ENCODE measurements around the gene WEE2. TPM values are rescaled to one million over a fixed set of nuclear protein-coding genes. Genes with fewer than 3 reads are reported as not detected.

The WEE2 gene
- polyA plus RNA-seq, 1 donor from 2014 or later: 0.63 TPM

GRCh38 chr7:141699860-141700259 lies 8.3 kb upstream of the WEE2 start:
- H3K79me2 ChIP-seq (replicated peaks; ENCODE audit: insufficient read depth, low read length): peaks cover 37% of the 10 kb centered on the region
- H3K9ac ChIP-seq (ENCODE audit: low read length): no peak overlapping the region
- peak overlapping the region; percentile 69 for H3K4me3 ChIP-seq (ENCODE audit: low read length)
- H3K27me3 ChIP-seq (ENCODE audit: insufficient read depth, low read depth, low read length): no peaks in the 10 kb centered on the region
- TF ChIP-seq CTCF (IDR thresholded peaks at IDR 0.05; ENCODE audit: poor library complexity, severe bottlenecking) (no peak), RAD21 (conservative IDR thresholded peaks at IDR 0.05) (no peak), SMC3 (conservative IDR thresholded peaks at IDR 0.05; ENCODE audit: poor library complexity) (no peak), REST (IDR thresholded peaks at IDR 0.05; ENCODE audit: borderline replicate concordance) (no peak), TAF1 (IDR thresholded peaks at IDR 0.05; ENCODE audit: low read depth) (no peak), POLR2AphosphoS5 (IDR thresholded peaks at IDR 0.05) (no peak), EZH2 (IDR thresholded peaks at IDR 0.05; ENCODE audit: borderline replicate concordance, insufficient read depth, low read length, poor library complexity, severe bottlenecking) (no peak)
- no peak overlapping the region for H3K27ac ChIP-seq (ENCODE audit: low read length)
- H4K20me1 ChIP-seq (ENCODE audit: insufficient read depth): no peaks in the 10 kb centered on the region
- no peak overlapping the region for H2AFZ ChIP-seq (ENCODE audit: low read depth, low read length)
- no peaks in the 10 kb centered on the region for H3K9me2 ChIP-seq (ENCODE audit: insufficient read depth, low read length)
- no peaks in the 10 kb centered on the region for H3F3A ChIP-seq (ENCODE audit: insufficient read depth, low read length, poor library complexity, severe bottlenecking)
- H3K9me3 ChIP-seq (ENCODE audit: low read length): no peaks in the 10 kb centered on the region
- H3K4me2 ChIP-seq (ENCODE audit: low read length): peak overlapping the region; percentile 6
- no peaks in the 10 kb centered on the region for H3K36me3 ChIP-seq (ENCODE audit: insufficient read depth, low read length)

GRCh38 chr7:141700296-141700847 lies 7.8 kb upstream of the WEE2 start:
- Histone ChIP-seq H3K27me3 (ENCODE audit: insufficient read depth, low read depth, low read length) (no peaks in the 10 kb centered on the region), H4K20me1 (ENCODE audit: insufficient read depth) (no peaks in the 10 kb centered on the region), H3K27ac (ENCODE audit: low read length) (peak overlapping the region; percentile 15), H3K9me3 (ENCODE audit: low read length) (no peaks in the 10 kb centered on the region), H3K9ac (ENCODE audit: low read length) (peak overlapping the region; percentile 50), H3K79me2 (replicated peaks; ENCODE audit: insufficient read depth, low read length) (peaks cover 35% of the 10 kb centered on the region), H3K4me2 (ENCODE audit: low read length) (peak overlapping the region; percentile 90), H3K4me3 (ENCODE audit: low read length) (peak overlapping the region; percentile 69), H2AFZ (ENCODE audit: low read depth, low read length) (no peak overlapping the region), H3F3A (ENCODE audit: insufficient read depth, low read length, poor library complexity, severe bottlenecking) (no peaks in the 10 kb centered on the region), H3K36me3 (ENCODE audit: insufficient read depth, low read length) (no peaks in the 10 kb centered on the region), H3K9me2 (ENCODE audit: insufficient read depth, low read length) (no peaks in the 10 kb centered on the region)
- TF ChIP-seq RAD21 (conservative IDR thresholded peaks at IDR 0.05) (no peak), TAF1 (IDR thresholded peaks at IDR 0.05; ENCODE audit: low read depth) (no peak), MXI1 (conservative IDR thresholded peaks at IDR 0.05; ENCODE audit: poor library complexity, severe bottlenecking) (no peak), CTCF (IDR thresholded peaks at IDR 0.05; ENCODE audit: poor library complexity, severe bottlenecking) (no peak), EZH2 (IDR thresholded peaks at IDR 0.05; ENCODE audit: borderline replicate concordance, insufficient read depth, low read length, poor library complexity, severe bottlenecking) (no peak), EP300 (conservative IDR thresholded peaks at IDR 0.05; ENCODE audit: poor library complexity, severe bottlenecking) (no peak), POLR2AphosphoS5 (IDR thresholded peaks at IDR 0.05) (no peak), REST (IDR thresholded peaks at IDR 0.05; ENCODE audit: borderline replicate concordance) (no peak), SMC3 (conservative IDR thresholded peaks at IDR 0.05; ENCODE audit: poor library complexity) (no peak)
